PC-9 (cell line): ENCODE results near the gene ARMC6.

Source experiments
- CTCF ChIP-seq: fragments of 200-600 bp; sonication (generic); conservative IDR thresholded peaks from 2 replicates; pipeline ENCODE4 v1.6.1; 2017; ENCODE audit warnings: mixed run types, antibody characterized with exemption, mild to moderate bottlenecking, moderate library complexity
- EZH2 ChIP-seq: fragments of 200-600 bp; sonication (generic); IDR thresholded peaks from 2 replicates; pipeline ENCODE4 v1.8.0; 2017; ENCODE audit warnings: antibody characterized with exemption, low read depth

- no peak for TF ChIP-seq CTCF
- TF ChIP-seq EZH2 = no peak
These were observed 49.2 kb upstream of the ARMC6 start for GRCh38 chr19:18984251-18984650.
